ENCODE measurements around the gene C13orf46. TPM values are rescaled to one million over a fixed set of nuclear protein-coding genes. Genes with fewer than 3 reads are reported as not detected.
"Not testable (repeated sequence)": the region's sequence is repeated elsewhere in the genome, so short reads cannot be mapped to it uniquely, and the experiment has no call there.

Gene C13orf46
- polyA plus RNA-seq, 2 of the 4 experiments (the other 2 are of a cell fraction): 0.05 to 0.13 TPM

GRCh38 chr13:114020750-114021463 lies 47.0 kb upstream of the C13orf46 start:
- FAIRE-seq (no peak), DNase-seq (ENCODE audit: low read depth in 1 of 2, low spot score in 1 of 2) (no peak), ATAC-seq (no peak)
- no peak overlapping the region for H3K4me2 ChIP-seq
- TF ChIP-seq FOXS1 (CRISPR knock-in tag; IDR thresholded peaks at IDR 0.05): no peak
- TF ChIP-seq HOXB13 (CRISPR knock-in tag; IDR thresholded peaks at IDR 0.05; ENCODE audit: low read depth): no peak
- no peak for TF ChIP-seq HEYL (CRISPR knock-in tag; IDR thresholded peaks at IDR 0.05)
- TF ChIP-seq ELK1 (IDR thresholded peaks at IDR 0.05; ENCODE audit: low read depth, low read length): no peak
- no peak for TF ChIP-seq KDM1A (IDR thresholded peaks at IDR 0.05; ENCODE audit: low read depth)
- no peak for TF ChIP-seq RCOR1 (IDR thresholded peaks at IDR 0.05; ENCODE audit: low read depth, low read length)
- no peak for TF ChIP-seq EHMT2 (IDR thresholded peaks at IDR 0.05; ENCODE audit: low read depth)
- no peak for TF ChIP-seq CHD4 (IDR thresholded peaks at IDR 0.05; ENCODE audit: borderline replicate concordance)
- TF ChIP-seq ZNF302 (CRISPR knock-in tag; IDR thresholded peaks at IDR 0.05): no peak
- TF ChIP-seq BCL3 (IDR thresholded peaks at IDR 0.05): no peak
- TF ChIP-seq MAX (IDR thresholded peaks at IDR 0.05): no peak
- 92% methylated on average over 14 of the region's 32 CpGs for WGBS (ENCODE audit: missing lambda C conversion rate)
- H3K27ac ChIP-seq: no peak overlapping the region
- no peak overlapping the region for H3K4me3 ChIP-seq
- ChIA-PET CTCF (interaction anchor here (0.7 kb wide), 1 partner anchor 43 kb away, joined by 3 read pairs; no protein-coding TSS in a partner anchor), POLR2A (no interaction called here)
- H3K9me3 ChIP-seq: no peaks in the 10 kb centered on the region
- no peaks in the 10 kb centered on the region for H3K4me1 ChIP-seq

GRCh38 chr13:114020134-114020533 lies 46.3 kb upstream of the C13orf46 start:
- FAIRE-seq; H3K9me3 ChIP-seq; H3K4me1 ChIP-seq; POLR2A ChIA-PET; DNase-seq (ENCODE audit: low read depth in 1 of 2, low spot score in 1 of 2); H3K4me3 ChIP-seq; H3K4me2 ChIP-seq; H3K27ac ChIP-seq; ATAC-seq: not testable (repeated sequence)
- WGBS (ENCODE audit: missing lambda C conversion rate): 96% methylated on average over 7 of the region's 14 CpGs
- CTCF ChIA-PET: interaction anchor here (0.7 kb wide), 1 partner anchor 183 kb away, joined by 3 read pairs; no protein-coding TSS in a partner anchor

- no peak for FAIRE-seq
- Histone ChIP-seq H3K9me3 (no peaks in the 10 kb centered on the region), H3K4me3 (no peak overlapping the region), H3K4me2 (no peak overlapping the region), H3K4me1 (no peaks in the 10 kb centered on the region), H3K27ac (no peak overlapping the region)
- POLR2A ChIA-PET: no interaction called here
- peak in 1 of 2 experiments; percentile 51; a peak in 3 of 6 replicates for ATAC-seq
- CTCF ChIA-PET: no interaction called here
- DNase-seq (ENCODE audit: low read depth in 1 of 2, low spot score in 1 of 2): peak in 1 of 2 experiments; percentile 25
- 96% methylated on average over 3 of the region's 13 CpGs for WGBS (ENCODE audit: missing lambda C conversion rate)
- no peak for TF ChIP-seq ATOH8 (CRISPR knock-in tag; IDR thresholded peaks at IDR 0.05; ENCODE audit: low read depth)
- TF ChIP-seq PHF8 (IDR thresholded peaks at IDR 0.05; ENCODE audit: borderline replicate concordance, low read depth): no peak
- TF ChIP-seq NPAS2 (CRISPR knock-in tag; IDR thresholded peaks at IDR 0.05; ENCODE audit: borderline replicate concordance): no peak
- no peak for TF ChIP-seq NFE2L2 (conservative IDR thresholded peaks at IDR 0.05; ENCODE audit: low read length)
- TF ChIP-seq E2F6 (IDR thresholded peaks at IDR 0.05; ENCODE audit: borderline replicate concordance, low read depth): no peak
- no peak for TF ChIP-seq RCOR1 (IDR thresholded peaks at IDR 0.05; ENCODE audit: low read depth, low read length)
- no peak for TF ChIP-seq CHD2 (IDR thresholded peaks at IDR 0.05; ENCODE audit: low read length, partially characterized antibody)
- no peak for TF ChIP-seq RNF2 (IDR thresholded peaks at IDR 0.05; ENCODE audit: borderline replicate concordance, low read depth)
- TF ChIP-seq RARB (CRISPR knock-in tag; IDR thresholded peaks at IDR 0.05): no peak
- no peak for TF ChIP-seq ZFP36 (IDR thresholded peaks at IDR 0.05; ENCODE audit: borderline replicate concordance, partially characterized antibody)
- TF ChIP-seq HOXB5 (CRISPR knock-in tag; IDR thresholded peaks at IDR 0.05): no peak
- no peak for TF ChIP-seq ZNF302 (CRISPR knock-in tag; IDR thresholded peaks at IDR 0.05)
- no peak for TF ChIP-seq HOXA7 (CRISPR knock-in tag; IDR thresholded peaks at IDR 0.05)
- TF ChIP-seq HDAC2 (IDR thresholded peaks at IDR 0.05): no peak
- TF ChIP-seq HMGXB4 (CRISPR knock-in tag; IDR thresholded peaks at IDR 0.05; ENCODE audit: borderline replicate concordance): no peak
- no peak for TF ChIP-seq HES2 (IDR thresholded peaks at IDR 0.05)
- TF ChIP-seq ELK1 (IDR thresholded peaks at IDR 0.05; ENCODE audit: low read depth, low read length): no peak
These were observed 45.5 kb upstream of the C13orf46 start for GRCh38 chr13:114019367-114019766.
